Measurements from ENCODE around the gene WBP1L.

DNA sequence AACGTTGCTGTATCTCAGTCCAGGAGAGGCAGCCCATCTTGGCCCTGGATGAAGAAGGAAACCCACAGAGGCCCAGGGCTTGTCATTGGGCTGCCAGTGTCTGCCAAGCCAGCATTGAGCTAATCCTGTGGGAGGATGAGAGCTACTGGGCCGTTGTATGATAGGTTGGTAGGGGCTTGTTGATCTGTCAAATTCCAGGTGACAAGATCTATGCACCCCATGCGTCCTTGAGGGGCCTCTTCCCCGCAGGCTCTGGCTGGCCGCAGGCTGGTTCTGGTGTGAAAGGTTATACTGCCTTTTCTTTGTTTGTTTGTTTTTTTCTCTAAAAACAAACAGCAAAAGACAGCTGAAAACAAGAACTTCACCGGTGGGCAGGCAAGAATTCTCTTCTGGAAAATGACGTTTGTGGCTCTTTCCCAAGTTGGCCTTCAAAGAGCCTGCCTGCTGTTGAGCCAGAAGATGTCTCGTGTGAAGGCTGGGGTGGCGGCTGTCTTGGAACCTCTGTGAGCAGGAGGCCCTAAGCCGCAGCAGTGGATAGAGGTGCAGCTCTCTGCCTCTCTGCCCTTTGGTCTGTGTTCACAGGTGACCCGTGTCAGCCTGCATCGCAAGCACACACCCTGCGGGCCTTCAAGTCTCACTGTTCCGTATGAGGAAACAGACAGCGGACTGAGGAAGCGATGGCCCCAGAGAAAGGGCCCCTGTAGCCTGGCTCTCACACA, 70.1 kb downstream of the WBP1L start:
- TF ChIP-seq, protein P1, sequence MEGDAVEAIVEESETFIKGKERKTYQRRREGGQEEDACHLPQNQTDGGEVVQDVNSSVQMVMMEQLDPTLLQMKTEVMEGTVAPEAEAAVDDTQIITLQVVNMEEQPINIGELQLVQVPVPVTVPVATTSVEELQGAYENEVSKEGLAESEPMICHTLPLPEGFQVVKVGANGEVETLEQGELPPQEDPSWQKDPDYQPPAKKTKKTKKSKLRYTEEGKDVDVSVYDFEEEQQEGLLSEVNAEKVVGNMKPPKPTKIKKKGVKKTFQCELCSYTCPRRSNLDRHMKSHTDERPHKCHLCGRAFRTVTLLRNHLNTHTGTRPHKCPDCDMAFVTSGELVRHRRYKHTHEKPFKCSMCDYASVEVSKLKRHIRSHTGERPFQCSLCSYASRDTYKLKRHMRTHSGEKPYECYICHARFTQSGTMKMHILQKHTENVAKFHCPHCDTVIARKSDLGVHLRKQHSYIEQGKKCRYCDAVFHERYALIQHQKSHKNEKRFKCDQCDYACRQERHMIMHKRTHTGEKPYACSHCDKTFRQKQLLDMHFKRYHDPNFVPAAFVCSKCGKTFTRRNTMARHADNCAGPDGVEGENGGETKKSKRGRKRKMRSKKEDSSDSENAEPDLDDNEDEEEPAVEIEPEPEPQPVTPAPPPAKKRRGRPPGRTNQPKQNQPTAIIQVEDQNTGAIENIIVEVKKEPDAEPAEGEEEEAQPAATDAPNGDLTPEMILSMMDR (IDR thresholded peaks at IDR 0.05) = no peak
- no peak for TF ChIP-seq POLR2A (IDR thresholded peaks at IDR 0.05)
